H7 (cell line): ENCODE measurements around the gene SLC25A14. TPM values are rescaled to one million over a fixed set of nuclear protein-coding genes. Genes with fewer than 3 reads are reported as not detected.
A peak's percentile ranks its signal among the peaks of the same experiment; 100 is the strongest.
"Not testable (repeated sequence)": the region's sequence is repeated elsewhere in the genome, so short reads cannot be mapped to it uniquely, and the experiment has no call there.

Experiments
- DNase-seq: peaks from one replicate; pipeline ENCODE4 v3.0.0; 2012
- H3K27me3 ChIP-seq: 2 replicates; pipeline ENCODE4 v1.6.0; 2011; ENCODE audit warnings: mild to moderate bottlenecking, low read length; ENCODE audit not compliant: control insufficient read depth, insufficient read depth
- H3K36me3 ChIP-seq: replicated peaks from 2 replicates; pipeline ENCODE4 v1.5.1; 2011; ENCODE audit warnings: low read length; ENCODE audit not compliant: control insufficient read depth, insufficient read depth
- H3K4me3 ChIP-seq: 2 replicates; pipeline ENCODE4 v1.5.1; 2011; ENCODE audit warnings: low read depth, mild to moderate bottlenecking, control low read depth, low read length, moderate library complexity; ENCODE audit not compliant: insufficient read depth
- total RNA-seq: library from RNA; depleted of rRNA; stranded (reverse); fragments of >200 nt; shearing (Covaris generic); gene quantifications from 2 replicates; pipeline ENCODE4 v1.2.3, GENCODE V29; 2014

The SLC25A14 gene
- total RNA-seq, 1 experiment from 2014 or later: 24.9 TPM

DNA sequence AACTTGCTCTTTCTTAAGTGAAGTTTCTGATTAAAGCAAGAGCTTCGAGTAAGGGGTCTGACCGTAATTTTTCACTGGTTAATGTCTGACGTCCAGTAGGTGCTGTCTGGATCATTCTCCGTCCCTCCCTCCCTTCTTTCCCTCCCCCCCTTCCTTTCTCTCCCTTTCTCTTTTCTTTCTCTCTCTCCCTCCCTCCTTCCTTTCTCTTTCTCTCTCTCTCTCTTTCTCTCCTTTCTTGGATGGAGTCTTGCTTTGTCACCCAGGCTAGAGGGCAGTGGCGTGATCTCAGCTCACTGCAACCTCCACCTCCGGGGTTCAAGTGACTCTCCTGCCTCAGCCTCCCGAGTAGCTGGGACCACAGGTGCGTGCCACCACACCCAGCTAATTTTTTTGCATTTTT is 850 bp upstream of the SLC25A14 start:
- not testable (repeated sequence) for H3K27me3 ChIP-seq, DNase-seq, H3K36me3 ChIP-seq
- H3K4me3 ChIP-seq: peak overlapping the region; percentile 79; the same call in 1 of the 2 replicates

DNA sequence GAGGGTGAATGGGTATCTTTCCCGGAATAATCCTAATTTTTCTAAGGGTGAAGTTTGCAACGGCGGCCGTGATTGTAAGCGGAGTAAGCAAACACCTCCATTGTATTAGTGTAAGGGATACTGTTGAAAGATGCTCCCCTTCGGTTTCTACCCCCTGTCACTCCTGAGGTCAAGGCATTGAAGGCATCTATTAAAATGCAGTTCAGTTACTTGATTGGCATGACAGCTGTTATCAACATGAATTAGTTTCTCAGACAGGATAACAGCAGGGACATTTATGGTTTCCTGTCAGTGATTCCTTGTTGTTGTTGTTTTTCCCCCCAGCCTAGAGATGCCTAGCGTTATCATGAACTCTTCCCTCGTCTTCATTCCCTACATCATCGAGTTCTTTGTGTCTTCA is 552 bp downstream of the SLC25A14 start:
- H3K36me3 ChIP-seq: no peaks in the 10 kb centered on the region
- peak overlapping the region; percentile 79 for H3K4me3 ChIP-seq
- no peak for DNase-seq
- H3K27me3 ChIP-seq: no peaks in the 10 kb centered on the region

DNA sequence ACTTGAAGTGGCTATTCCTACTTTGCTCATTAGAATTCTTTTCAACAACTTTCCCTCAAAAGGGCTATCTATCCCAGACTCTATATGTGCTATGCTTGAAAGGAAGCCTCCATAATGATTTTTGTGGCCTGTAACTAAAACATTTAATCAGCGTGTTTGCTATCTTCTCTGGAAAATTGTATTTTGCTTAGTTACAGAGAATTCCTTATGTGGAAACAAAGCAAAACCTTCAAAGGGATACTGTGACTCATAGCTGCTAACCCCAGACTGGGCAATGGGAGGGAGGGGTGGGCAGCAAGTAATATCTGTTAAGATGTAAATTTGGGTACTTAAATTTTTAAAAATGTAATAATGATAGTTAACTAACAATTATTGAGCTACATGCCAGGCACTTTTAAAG is 3.7 kb downstream of the SLC25A14 start:
- DNase-seq: no peak
- H3K27me3 ChIP-seq: no peaks in the 10 kb centered on the region
- no peaks in the 10 kb centered on the region for H3K36me3 ChIP-seq
- H3K4me3 ChIP-seq: no peak overlapping the region

DNA sequence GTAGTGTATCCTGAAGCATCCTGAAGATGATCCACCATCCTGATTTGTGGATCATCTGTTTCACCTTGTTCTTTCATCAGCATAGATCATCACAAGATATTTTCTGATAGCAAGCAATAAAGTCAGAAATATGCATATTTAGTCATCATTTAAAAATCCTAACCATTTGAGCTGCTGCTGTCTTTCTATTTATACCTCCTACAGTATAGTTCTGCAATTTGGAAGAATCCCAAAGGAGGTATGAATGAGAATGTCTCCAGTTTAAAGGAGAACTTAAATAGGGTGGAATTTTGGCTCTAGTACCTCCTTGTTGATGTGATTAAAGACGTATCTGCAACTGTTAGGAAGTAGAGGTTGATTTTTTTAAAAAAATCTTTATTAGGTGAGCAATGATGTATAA is 7.6 kb downstream of the SLC25A14 start:
- H3K4me3 ChIP-seq: no peak overlapping the region
- H3K27me3 ChIP-seq: no peaks in the 10 kb centered on the region
- no peak for DNase-seq
- H3K36me3 ChIP-seq: no peaks in the 10 kb centered on the region

DNA sequence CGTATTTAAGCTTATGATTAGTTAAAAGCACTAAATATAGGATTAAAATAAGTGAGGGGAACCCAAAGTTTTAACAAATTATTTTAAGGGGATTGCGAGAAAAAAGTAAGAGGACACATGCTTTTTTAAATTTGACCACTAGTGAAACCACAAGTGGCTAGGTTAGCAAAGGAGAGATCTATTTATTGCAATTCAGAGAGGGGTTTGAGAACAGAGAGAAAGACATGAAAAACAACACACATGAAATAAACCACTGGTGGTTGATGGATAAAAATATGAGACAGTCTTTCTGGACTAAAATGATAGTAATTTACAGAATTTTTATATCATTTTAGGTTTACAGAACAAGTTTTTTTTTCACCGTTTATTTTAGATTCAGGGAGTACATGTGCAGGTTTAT is 11.8 kb downstream of the SLC25A14 start:
- Histone ChIP-seq H3K36me3 (no peaks in the 10 kb centered on the region), H3K4me3 (no peak overlapping the region), H3K27me3 (no peaks in the 10 kb centered on the region)
- no peak for DNase-seq

DNA sequence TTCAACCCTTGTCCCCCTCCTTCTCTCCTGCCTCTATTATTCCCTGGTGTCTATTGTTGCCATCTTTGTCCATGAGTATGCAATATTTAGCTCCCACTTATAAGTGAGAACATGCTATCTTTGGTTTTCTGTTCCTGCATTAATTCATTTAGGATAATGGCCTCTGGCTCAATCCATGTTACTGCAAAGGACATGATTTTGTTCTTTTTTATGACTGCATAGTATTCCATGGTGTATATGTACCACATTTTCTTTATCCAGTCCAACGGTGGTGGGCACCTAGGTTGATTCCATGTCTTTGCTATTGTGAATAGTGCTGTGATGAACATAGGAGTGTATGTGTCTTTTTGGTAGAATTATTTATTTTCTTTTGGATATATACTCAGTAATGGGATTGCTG is 12.3 kb downstream of the SLC25A14 start:
- H3K27me3 ChIP-seq, DNase-seq, H3K36me3 ChIP-seq, H3K4me3 ChIP-seq: not testable (repeated sequence)

DNA sequence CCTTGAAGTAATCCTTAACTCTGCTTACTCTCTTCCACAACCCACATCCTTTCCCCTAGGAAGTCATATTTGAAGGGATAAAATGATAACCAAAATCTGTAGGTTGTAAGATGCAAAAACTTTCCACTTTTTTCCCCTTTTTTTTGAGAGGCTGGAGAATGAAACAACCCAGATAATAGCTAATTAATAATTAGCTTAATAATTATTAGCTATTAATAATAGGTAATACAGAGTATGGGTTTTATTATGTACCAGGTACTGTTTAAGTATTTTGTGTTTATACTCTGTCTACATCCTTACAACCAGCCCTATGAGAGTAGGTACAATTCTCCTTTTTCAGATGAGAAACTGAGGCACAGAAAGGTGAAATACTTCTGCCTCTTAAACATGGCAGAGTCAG is 36.4 kb downstream of the SLC25A14 start:
- Histone ChIP-seq H3K4me3 (no peak overlapping the region), H3K27me3 (no peaks in the 10 kb centered on the region), H3K36me3 (no peaks in the 10 kb centered on the region)
- DNase-seq: no peak

DNA sequence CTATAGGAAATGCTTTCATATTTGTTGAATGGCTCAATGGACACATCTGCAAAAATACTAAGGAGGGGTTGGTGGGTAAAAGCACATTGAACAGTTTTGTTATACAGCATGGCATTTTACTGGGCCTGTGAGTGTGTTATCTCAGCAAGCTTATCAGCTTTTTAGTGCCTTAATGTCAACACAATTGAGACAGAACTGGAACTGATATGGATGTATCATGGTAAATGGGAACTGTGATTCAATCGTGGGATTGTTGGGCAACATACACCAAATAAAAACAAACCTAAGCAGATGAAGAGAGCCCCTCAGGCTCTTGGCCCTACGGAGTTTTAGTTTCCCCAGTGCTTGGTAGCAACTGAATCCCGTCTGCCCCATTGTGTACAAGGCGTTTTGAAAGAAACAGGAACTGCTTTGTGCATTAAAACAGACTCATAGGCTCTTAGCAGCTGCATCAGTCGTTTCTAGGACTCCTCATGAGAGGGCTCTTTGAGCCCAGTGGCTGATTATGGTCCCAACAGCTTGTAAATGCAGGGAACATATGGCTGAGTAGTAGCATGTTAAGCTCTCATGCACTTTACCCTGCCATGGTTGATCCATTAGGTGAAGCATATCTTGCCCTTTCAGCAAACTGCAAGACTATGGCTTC is 38.4 kb downstream of the SLC25A14 start:
- no peak overlapping the region for H3K4me3 ChIP-seq
- DNase-seq: no peak
- H3K27me3 ChIP-seq: no peaks in the 10 kb centered on the region; the same call in 1 of the 2 replicates
- no peaks in the 10 kb centered on the region for H3K36me3 ChIP-seq

DNA sequence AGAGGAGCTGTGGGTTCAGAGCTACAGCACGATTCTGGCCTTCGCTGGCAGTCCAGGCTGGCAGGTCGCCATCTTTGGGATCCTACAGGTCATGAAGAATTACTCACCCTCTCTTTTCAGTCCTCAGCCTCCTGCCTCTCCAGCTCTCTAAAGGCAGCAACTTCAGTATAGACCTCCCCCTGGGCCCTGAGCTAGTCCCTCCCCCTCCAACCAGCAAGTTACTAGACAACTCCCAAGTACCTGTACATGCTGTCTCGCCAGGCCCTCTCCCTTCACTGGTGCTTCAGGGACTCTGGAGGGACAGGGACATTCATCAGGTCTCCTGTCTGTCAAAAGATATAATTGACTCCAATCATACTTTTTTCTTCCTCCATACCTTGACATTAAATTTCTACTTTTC is 45.8 kb downstream of the SLC25A14 start, which contains the start of gene GPR119:
TSS of gene GPR119 (minus strand) at position 155 of the 400 bp plus-strand sequence. CDS start 227 bp downstream, outside the sequence.
- H3K4me3 ChIP-seq: no peak within 1 kb of the TSS
- no peak for DNase-seq
- no peaks in the 10 kb centered on the region for H3K36me3 ChIP-seq
- H3K27me3 ChIP-seq: no peaks in the 10 kb centered on the region; the same call in 1 of the 2 replicates

DNA sequence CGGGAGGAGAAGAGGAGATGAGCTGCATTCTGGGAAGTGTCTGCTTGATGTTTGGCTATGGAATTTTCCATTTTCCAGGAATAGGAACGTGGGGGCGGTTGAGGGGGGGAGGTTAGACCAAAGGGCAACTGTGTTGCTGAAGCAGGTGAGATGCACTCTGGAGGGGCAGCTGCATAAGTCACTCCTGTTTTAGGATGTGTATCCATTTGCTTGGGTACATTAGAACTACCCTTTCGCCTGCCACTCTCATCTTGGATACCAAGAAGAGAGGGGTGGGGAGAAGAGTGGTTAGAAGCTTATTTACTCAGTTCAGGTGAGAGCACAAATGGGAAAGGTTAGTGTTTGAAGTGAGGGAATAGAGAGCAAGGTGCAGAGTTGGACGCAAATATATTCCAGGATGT is 46.7 kb downstream of the SLC25A14 start:
- DNase-seq: no peak
- no peak overlapping the region for H3K4me3 ChIP-seq
- H3K36me3 ChIP-seq: no peaks in the 10 kb centered on the region
- H3K27me3 ChIP-seq: no peaks in the 10 kb centered on the region; the same call in 1 of the 2 replicates

DNA sequence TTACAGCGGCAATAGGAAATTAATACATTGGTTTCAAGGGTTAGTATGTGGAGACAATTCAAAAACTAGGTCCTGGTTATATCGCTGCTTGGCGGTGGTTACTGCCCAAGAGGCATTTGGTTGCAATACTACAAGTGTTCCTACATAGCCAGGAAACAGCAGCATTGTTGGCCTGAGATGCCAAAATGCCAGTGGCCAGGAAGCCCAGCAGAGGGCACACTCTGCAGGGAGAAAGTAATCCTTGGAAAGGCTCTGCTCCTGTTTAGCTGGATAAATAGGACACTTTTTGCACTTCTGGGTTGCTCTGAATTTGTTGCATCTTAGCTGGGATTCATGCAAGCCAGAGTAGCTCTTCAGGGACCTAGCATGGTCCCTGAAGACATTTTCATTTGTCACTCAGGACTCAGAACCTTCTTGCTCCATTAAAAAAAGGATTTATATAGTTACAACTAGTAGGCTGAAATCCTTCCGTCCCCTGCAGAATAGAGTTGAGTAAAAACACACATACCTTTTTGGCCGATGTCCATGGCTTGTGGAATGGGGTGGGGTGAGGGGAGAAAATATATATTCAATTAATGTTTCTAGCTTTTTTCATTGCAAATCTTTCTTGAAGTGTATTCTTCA is 53.8 kb downstream of the SLC25A14 start:
- DNase-seq: peak; percentile 67
- Histone ChIP-seq H3K27me3 (no peaks in the 10 kb centered on the region; the same call in 1 of the 2 replicates), H3K4me3 (no peak overlapping the region), H3K36me3 (no peaks in the 10 kb centered on the region)

DNA sequence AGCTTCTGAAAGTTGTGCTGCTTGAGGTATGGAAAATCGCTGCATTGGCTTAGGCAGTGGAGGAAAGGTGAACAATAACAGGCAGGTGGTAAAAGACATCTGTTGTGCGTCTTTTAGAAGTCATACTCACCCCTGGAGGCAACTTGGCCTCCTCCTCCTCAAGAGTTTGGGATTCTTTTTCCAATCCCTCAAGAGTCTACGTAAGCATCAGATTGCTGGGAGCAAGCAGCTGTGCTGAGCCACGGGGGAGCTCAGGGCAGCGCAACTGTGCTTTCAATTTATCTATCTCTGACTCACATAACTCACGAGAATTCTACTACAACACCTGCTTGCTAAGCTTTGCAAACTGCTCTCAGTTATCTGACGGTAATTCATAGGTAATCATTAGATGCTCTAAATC is 55.6 kb downstream of the SLC25A14 start:
- Histone ChIP-seq H3K4me3 (no peak overlapping the region), H3K27me3 (peaks cover 5% of the 10 kb centered on the region; the same call in 1 of the 2 replicates), H3K36me3 (no peaks in the 10 kb centered on the region)
- no peak for DNase-seq

DNA sequence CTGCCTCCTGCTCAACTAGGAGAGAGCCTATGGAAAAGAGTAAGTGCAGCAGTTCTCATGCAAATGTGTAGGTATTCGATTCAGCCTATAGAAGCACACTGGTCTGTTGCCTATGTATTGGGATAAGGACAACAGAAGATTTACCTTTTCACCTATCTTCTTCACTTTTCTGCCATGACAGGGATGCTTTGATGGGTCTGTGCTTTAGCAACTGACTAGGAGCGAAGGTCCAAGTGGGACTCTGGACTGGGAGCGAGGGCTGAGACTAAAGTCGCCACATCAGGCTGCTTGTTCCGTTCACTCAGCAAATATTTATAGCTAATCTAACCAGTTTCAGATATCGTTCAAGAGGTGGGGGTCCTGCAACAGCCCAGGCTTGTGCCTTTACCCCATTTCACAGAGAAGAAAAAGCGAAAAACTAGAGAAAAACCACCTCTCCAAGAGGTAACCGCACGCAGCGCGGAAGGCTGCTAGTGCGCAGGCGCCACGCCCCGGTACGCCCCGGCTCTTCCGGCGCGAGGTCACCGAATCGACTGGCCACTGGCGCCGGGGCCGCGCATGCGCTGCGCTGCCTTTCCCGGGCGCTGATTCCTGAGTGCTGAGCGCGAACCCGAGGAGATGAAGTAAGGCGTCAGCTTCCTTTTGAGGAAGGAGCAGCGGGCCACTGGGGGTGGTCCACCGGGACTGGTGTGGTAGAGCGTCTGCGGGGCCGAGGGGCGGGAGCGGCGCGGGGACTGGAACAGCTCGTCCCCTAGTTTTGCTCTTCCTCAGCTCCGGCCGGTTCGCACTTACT is 61.9 kb downstream of the SLC25A14 start, which contains the start of gene RBMX2:
TSS of gene RBMX2 (plus strand) at position 573 of the 793 bp plus-strand sequence. CDS start at position 619, 46 bp downstream.
- Histone ChIP-seq H3K36me3 (peaks cover 11% of the 10 kb centered on the region), H3K27me3 (peaks cover 5% of the 10 kb centered on the region; the same call in 1 of the 2 replicates), H3K4me3 (peak within 1 kb of the TSS; percentile 96)
- DNase-seq: peak; percentile 98

DNA sequence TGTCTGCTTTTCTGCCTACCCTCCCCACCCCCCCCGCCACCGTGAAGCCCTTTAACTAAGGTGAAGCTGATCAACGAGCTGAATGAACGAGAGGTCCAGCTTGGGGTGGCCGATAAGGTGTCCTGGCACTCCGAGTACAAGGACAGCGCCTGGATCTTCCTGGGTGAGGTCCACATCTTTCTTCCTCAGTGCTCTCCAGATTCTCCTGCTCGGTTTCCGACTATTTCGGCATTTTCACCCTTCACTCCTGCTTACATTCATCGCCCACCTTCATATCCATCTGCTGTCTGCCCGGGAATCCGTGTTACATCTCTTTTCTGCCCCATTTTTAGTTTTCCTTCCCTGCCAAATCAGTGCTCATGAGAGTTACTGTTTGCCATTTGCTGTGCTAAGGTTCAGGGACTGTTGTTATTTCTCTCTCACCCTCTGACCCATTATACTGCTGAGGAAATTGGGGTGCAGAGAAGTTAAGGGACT is 62.5 kb downstream of the SLC25A14 start:
- Histone ChIP-seq H3K4me3 (peak overlapping the region; percentile 96), H3K27me3 (peaks cover 5% of the 10 kb centered on the region; the same call in 1 of the 2 replicates), H3K36me3 (peaks cover 11% of the 10 kb centered on the region)
- no peak for DNase-seq
